PC-3 (cell line): ENCODE measurements around the gene SCAF4. TPM values are rescaled to one million over a fixed set of nuclear protein-coding genes. Genes with fewer than 3 reads are reported as not detected.
"Not testable (repeated sequence)": the region's sequence is repeated elsewhere in the genome, so short reads cannot be mapped to it uniquely, and the experiment has no call there.

Experiments
- ATAC-seq: fragments of 200-7000 bp; cut with Tn5 transposase; 2 replicates; pipeline ENCODE4 v1.9.1; 2020; ENCODE audit warnings: mild to moderate bottlenecking, moderate library complexity
- BruUV-seq: library from RNA; stranded (reverse); fragments of 400-500 nt; replicated peaks from 2 replicates; lab custom pipeline; 2021; lab: Mats Ljungman, UMichigan
- CTCF ChIA-PET: fragments of 300-600 bp; sonication (Branson Sonifier 250); formaldehyde crosslinking; loops from one replicate; lab custom pipeline; 2022; ENCODE audit warnings: antibody characterized with exemption; lab: Charles Lee
- POLR2A ChIA-PET: fragments of 300-600 bp; sonication (Branson Sonifier 250); formaldehyde crosslinking; loops from one replicate; lab custom pipeline; 2022; ENCODE audit warnings: antibody characterized with exemption; ENCODE audit not compliant: unreplicated experiment; lab: Charles Lee
- DNase-seq: peaks from one replicate; pipeline ENCODE4 v3.0.0-alpha.2; 2015
- H2AFZ ChIP-seq: fragments of 300-600 bp; sonication (generic); 2 replicates; pipeline ENCODE4 v1.6.0; 2016; ENCODE audit warnings: antibody characterized with exemption, low read length
- H3F3A ChIP-seq: fragments of 300-600 bp; sonication (generic); one replicate; pipeline ENCODE4 v1.6.0; 2017; ENCODE audit warnings: antibody characterized with exemption, low read length, control low read depth, mild to moderate bottlenecking; ENCODE audit not compliant: unreplicated experiment
- H3K27ac ChIP-seq: fragments of 300-600 bp; sonication (generic); 2 replicates; pipeline ENCODE4 v1.5.1; 2016; ENCODE audit warnings: mild to moderate bottlenecking, low read length
- H3K27me3 ChIP-seq: fragments of 300-600 bp; sonication (generic); 2 replicates; pipeline ENCODE4 v1.6.1; 2016; ENCODE audit warnings: low read length, mixed read lengths
- H3K36me3 ChIP-seq: fragments of 300-600 bp; sonication (generic); 2 replicates; pipeline ENCODE4 v1.6.1; 2016; ENCODE audit warnings: low read depth, mixed run types, low read length, mixed read lengths
- H3K4me1 ChIP-seq: fragments of 300-600 bp; sonication (generic); 2 replicates; pipeline ENCODE4 v1.5.1; 2016; ENCODE audit warnings: low read length; ENCODE audit not compliant: insufficient read depth
- H3K4me2 ChIP-seq: fragments of 300-600 bp; sonication (generic); 2 replicates; pipeline ENCODE4 v1.6.0; 2016; ENCODE audit warnings: low read length
- H3K4me3 ChIP-seq: fragments of 300-600 bp; sonication (generic); 2 replicates; pipeline ENCODE4 v1.5.1; 2016; ENCODE audit warnings: mild to moderate bottlenecking, low read length, mixed read lengths
- H3K79me2 ChIP-seq: fragments of 300-600 bp; sonication (generic); 2 replicates; pipeline ENCODE4 v1.6.1; 2017; ENCODE audit warnings: low read length, mixed read lengths
- H3K9ac ChIP-seq: fragments of 300-600 bp; sonication (generic); 2 replicates; pipeline ENCODE4 v1.6.0; 2016; ENCODE audit warnings: mild to moderate bottlenecking, low read length
- H3K9me2 ChIP-seq: fragments of 300-600 bp; sonication (generic); replicated peaks from 2 replicates; pipeline ENCODE4 v1.6.1; 2016; ENCODE audit warnings: mixed run types, low read length, mixed read lengths
- H3K9me3 ChIP-seq: fragments of 300-600 bp; sonication (generic); 2 replicates; pipeline ENCODE4 v1.6.1; 2016; ENCODE audit warnings: low read length, mixed read lengths
- H4K20me1 ChIP-seq: fragments of 300-600 bp; sonication (generic); 2 replicates; pipeline ENCODE4 v1.6.1; 2016; ENCODE audit warnings: low read length, mixed read lengths
- CTCF ChIP-seq: fragments of 300-600 bp; sonication (generic); conservative IDR thresholded peaks from 2 replicates; pipeline ENCODE4 v1.5.1; 2017; ENCODE audit warnings: antibody characterized with exemption, low read depth, mild to moderate bottlenecking, low read length
- EZH2 ChIP-seq: fragments of 300-600 bp; sonication (generic); IDR thresholded peaks from one replicate; pipeline ENCODE4 v1.6.1; 2017; ENCODE audit warnings: antibody characterized with exemption, mild to moderate bottlenecking, low read length; ENCODE audit not compliant: unreplicated experiment
- EZH2phosphoT487 ChIP-seq: fragments of 300-600 bp; sonication (generic); IDR thresholded peaks from 2 replicates; pipeline ENCODE4 v1.6.1; 2018; ENCODE audit warnings: mild to moderate bottlenecking, antibody characterized with exemption, low read length, borderline replicate concordance
- intact Hi-C: fragments of 100-400 bp; cut with micrococcal nuclease; formaldehyde crosslinking; loops from 2 replicates; pipeline ENCODE4 v1.9.0; 2023
- total RNA-seq: library from RNA; depleted of rRNA; stranded (reverse); fragments of >200 nt; gene quantifications from 2 replicates; pipeline ENCODE4 v1.2.3, GENCODE V29; 2014

The SCAF4 gene
- total RNA-seq, 1 experiment from 2014 or later, result 11.2 TPM

GRCh38 chr21:31667132-31667531 is 64.8 kb downstream of the SCAF4 start:
- Histone ChIP-seq H3K4me3 (no peak overlapping the region), H3K27me3 (no peaks in the 10 kb centered on the region), H3K4me2 (no peak overlapping the region), H3K36me3 (peaks cover 58% of the 10 kb centered on the region), H3K9me3 (no peaks in the 10 kb centered on the region), H3K79me2 (peaks cover 45% of the 10 kb centered on the region), H3K9me2 (no peaks in the 10 kb centered on the region), H3F3A (peaks cover 4% of the 10 kb centered on the region), H4K20me1 (peaks cover 30% of the 10 kb centered on the region), H3K27ac (no peak overlapping the region), H3K4me1 (peaks cover 4% of the 10 kb centered on the region), H3K9ac (no peak overlapping the region), H2AFZ (no peak overlapping the region)
- POLR2A ChIA-PET, result no interaction called here
- ATAC-seq, result no peak
- intact Hi-C loops, result no loop called here
- DNase-seq, result no peak
- CTCF ChIA-PET, result no interaction called here
- BruUV-seq, result no TSS peak
- TF ChIP-seq CTCF, result no peak
- TF ChIP-seq EZH2, result no peak
- TF ChIP-seq EZH2phosphoT487, result no peak

- Histone ChIP-seq H3K79me2 (peaks cover 51% of the 10 kb centered on the region), H3K4me1 (peaks cover 10% of the 10 kb centered on the region), H3K4me3 (no peak overlapping the region), H3K27ac (no peak overlapping the region), H4K20me1 (peaks cover 36% of the 10 kb centered on the region), H3K9ac (no peak overlapping the region), H3K36me3 (peaks cover 64% of the 10 kb centered on the region), H3K9me3 (no peaks in the 10 kb centered on the region), H3K9me2 (no peaks in the 10 kb centered on the region), H3K4me2 (no peak overlapping the region), H3K27me3 (no peaks in the 10 kb centered on the region), H3F3A (peaks cover 4% of the 10 kb centered on the region), H2AFZ (no peak overlapping the region)
- no TSS peak for BruUV-seq
- CTCF ChIA-PET, result interaction anchor here (0.6 kb wide), 1 partner anchor 43 kb away, joined by 8 read pairs; no protein-coding TSS in a partner anchor
- no peak for DNase-seq
- POLR2A ChIA-PET, result no interaction called here
- intact Hi-C loops, result no loop called here
- TF ChIP-seq CTCF, result no peak
- no peak for TF ChIP-seq EZH2phosphoT487
- no peak for TF ChIP-seq EZH2
- no peak for ATAC-seq
Measured at GRCh38 chr21:31666445-31667010, 65.4 kb downstream of the SCAF4 start.

GRCh38 chr21:31665869-31666268 is 66.0 kb downstream of the SCAF4 start:
- peaks cover 66% of the 10 kb centered on the region for H3K36me3 ChIP-seq
- H3K9me3 ChIP-seq, BruUV-seq, ATAC-seq, H3K27ac ChIP-seq, H3F3A ChIP-seq, H3K9me2 ChIP-seq, H3K9ac ChIP-seq, H2AFZ ChIP-seq, H3K4me2 ChIP-seq, H3K4me3 ChIP-seq, DNase-seq, intact Hi-C loops, POLR2A ChIA-PET, H3K27me3 ChIP-seq: not testable (repeated sequence)
- H3K79me2 ChIP-seq, result peaks cover 58% of the 10 kb centered on the region
- CTCF ChIA-PET, result interaction anchor here (0.6 kb wide), 1 partner anchor 44 kb away, joined by 8 read pairs; no protein-coding TSS in a partner anchor
- H4K20me1 ChIP-seq, result peaks cover 43% of the 10 kb centered on the region
- peaks cover 16% of the 10 kb centered on the region for H3K4me1 ChIP-seq
